ENCODE measurements around the gene ANKRD33B.

- no peak for TF ChIP-seq ZNF274 (IDR thresholded peaks at IDR 0.05; ENCODE audit: low read depth, low read length)
- no peak for TF ChIP-seq YY1 (IDR thresholded peaks at IDR 0.05; ENCODE audit: insufficient read depth, insufficient read length)
- TF ChIP-seq SUZ12 (IDR thresholded peaks at IDR 0.05; ENCODE audit: extremely low read depth, insufficient read depth, insufficient read length): no peak
These were observed 118.1 kb downstream of the ANKRD33B start for GRCh38 chr5:10681731-10682679.

Measured in NT2/D1 (cell line).